Medulla oblongata (tissue), 1 donor: ENCODE data around the gene PLPP4.

Experiments used
- DNase-seq: peaks from one replicate; pipeline ENCODE4 v3.0.0-alpha.2; 2015; ENCODE audit errors: extremely low spot score

The PLPP4 gene

DNA sequence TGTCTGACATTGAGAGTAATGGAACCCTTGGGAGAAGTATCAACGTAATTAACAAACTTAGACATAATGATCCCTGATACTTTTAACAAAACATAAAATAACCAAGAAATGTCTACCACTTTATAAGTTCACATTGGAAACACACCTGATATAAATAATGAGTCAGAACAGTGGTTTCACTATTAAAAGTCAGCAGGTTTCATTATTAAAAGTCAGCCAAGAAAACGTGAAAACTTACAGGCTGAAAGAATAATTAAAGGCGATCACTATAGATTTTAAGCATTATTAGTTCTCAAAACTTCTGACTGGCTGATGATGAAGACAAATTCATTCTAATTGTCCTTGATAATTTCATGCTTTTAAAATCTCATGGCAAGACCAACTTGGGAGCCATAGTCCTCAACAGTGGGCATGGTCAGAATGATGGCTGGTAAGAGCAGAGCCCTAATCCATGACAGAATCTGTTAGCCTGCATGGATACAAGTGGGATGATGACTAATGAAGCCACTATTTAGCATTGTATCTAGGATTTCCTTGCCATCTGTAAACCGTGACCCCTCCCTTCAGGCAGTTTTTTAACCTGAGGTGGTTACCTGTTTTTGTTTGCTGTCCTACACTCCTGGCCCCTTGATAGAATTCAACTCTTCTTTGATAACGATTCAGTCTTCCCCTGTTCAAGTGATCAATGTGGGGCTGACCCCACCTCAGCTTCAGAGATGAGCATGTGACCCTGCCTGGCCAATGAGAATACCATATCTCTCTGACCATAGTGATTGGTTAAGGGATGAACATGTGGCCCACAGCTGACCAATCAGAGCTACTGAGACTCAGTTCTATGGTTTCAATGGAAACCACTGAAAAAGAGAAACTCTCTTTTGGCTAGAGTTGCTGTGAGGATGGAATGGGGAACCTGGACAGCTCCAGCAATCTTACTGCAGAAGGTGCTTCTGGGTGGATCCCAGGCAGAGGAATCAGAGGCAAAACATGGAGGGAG is 151.0 kb downstream of the PLPP4 start:
- DNase-seq = no peak

DNA sequence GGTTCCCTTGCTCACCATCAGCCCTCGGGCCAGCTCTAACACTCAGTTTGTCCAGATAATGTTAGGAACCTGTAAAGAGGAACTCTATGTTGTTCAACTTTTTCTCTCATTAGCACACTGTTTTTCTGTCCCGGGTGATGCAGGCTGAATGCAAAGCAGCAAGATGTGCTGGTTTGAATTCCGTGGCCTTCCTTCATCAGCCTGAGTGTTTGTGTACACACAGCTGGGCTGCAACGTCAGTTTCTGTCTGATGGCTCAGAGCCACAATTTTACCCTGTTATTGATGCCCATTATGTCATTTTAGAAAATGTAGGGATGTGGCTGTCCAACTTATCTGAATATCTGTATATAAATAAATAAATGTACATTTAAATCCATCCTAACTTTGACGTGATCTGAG is 152.0 kb downstream of the PLPP4 start:
- DNase-seq = peak; percentile 11

DNA sequence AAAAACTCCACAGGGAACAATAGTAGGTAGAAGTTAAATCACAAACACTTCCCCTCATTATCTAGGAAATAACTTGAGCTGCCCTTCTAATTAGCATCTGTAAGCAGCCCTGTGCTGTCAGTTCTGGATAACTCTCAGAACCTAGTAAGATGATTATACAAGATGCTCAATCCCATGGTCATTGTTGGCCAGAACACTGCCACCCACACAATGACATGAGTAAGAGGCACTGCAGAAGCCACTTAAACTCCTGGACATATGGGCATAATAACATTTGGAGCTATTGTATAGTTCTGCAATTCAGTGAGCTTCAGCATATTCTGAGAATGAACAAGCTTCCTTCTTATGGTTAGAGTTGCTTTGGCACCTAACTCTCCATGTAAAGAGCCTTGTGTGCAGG is 153.8 kb downstream of the PLPP4 start:
- no peak for DNase-seq

DNA sequence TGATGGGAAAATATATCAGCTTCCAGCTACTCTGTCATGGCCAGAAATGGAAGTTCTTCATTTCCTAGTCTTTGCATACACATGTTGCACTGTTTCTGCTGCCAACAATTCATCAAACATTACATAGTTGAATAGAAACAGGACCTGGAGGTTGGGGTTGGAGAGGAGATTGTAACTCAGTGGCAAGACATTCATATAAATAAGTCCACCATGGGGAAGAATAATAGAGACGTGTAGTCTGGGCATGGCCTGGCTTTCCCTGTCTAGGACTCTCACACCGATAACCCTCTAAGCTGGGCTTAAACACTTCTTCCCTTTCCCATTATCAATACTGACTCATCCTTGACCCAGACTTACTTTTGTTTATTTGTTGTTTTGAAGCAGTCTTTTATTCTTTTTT is 155.7 kb downstream of the PLPP4 start:
- no peak for DNase-seq

DNA sequence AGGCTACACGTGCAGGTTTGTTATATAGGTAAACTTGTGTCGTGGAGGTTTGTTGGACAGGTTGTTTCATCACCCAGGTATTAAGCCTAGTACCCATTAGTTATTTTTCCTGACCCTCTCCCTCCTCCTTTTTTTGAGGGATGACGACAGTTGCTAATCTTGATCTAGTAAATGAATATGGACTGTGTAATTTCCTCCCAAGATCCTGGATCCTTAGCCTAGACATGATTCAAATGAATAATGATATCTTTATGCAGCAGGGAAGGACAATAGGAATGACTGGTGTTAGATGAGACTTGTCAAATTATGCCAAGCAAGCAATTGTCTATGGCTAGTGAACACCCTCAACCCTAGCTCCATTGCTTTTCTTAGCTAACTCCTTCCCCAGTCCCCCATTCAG is 156.2 kb downstream of the PLPP4 start:
- DNase-seq = no peak

DNA sequence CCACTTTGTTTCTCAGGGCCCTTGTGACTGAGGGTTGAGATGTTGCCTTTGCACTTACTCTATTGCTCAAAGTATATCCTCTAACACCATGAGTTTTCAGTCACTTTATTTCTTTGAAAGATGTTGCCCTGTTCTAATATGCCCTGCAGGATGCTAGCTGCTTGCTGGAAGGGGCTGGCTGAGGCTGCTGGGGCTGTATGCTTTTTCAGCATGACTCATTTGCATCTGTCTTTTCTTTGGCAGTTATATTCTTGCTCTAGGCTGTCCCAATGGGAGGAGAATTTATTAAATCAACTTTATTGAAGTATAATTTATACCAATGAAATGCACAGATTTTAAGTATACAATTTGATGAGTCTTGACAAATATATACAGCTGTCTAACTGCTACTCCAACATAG is 157.7 kb downstream of the PLPP4 start:
- DNase-seq = no peak

DNA sequence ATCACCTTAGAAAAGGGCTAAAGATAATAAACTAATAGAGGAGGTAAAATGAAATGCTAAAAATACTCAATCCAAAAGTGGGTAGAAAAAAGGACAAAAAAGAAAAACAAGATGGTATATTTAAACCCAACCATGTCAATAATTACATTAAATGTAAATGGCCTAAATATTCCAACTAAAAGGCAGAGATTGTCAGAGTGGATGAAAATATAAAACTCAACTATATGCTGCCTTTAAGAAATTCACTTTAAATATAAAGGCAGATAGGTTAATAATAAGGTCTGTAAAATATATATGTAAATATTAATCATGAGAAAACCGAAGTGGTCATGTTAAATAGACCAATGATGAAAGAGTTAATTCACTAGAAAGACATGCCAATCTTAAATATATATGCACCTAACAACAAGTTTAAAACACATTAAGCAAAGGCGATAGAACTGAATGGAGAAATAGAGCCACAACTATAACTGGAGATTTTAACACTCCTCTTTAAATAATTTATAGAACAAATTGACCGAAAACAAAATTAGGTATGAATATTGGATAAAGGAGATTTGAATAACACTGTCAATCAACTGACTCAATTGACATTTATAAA is 159.4 kb downstream of the PLPP4 start:
- no peak for DNase-seq

DNA sequence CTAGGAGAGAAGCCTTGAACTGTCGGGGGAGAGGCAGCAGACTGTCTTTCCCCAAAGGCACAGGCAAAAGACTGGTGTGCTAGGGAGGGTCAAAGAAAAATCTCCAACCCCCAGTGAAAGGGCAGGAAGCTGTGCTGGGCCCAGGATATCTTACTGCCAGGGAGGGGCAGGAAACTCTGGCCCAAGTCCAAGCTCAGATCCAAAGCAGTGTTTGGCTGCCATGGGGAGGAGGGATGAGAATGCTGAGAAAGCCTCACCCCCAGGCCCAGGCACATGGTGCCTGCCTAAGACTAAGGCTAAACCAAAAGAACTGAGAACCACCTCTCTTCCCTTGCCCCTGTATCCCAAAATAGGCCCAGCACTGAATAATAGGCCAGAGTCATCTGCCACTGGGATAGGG is 171.2 kb downstream of the PLPP4 start:
- DNase-seq = no peak

DNA sequence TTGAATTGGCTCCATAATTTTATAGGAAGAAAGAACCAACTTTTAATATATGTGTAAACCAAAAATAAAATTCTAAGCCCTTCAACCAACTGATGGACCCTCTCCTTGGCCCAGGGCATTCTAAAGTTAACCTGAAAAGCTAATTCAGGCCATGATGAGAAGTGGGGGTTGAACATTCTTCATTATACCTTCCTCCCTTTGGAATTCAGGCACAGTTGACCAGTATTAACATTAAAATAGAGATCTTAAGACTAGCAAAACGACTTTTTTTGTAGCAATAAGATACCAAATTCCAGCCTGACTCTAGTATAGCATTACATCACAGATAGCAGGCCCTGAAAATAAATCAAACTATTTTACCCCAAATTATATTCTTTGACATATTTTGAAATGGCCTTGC is 173.2 kb downstream of the PLPP4 start:
- no peak for DNase-seq

DNA sequence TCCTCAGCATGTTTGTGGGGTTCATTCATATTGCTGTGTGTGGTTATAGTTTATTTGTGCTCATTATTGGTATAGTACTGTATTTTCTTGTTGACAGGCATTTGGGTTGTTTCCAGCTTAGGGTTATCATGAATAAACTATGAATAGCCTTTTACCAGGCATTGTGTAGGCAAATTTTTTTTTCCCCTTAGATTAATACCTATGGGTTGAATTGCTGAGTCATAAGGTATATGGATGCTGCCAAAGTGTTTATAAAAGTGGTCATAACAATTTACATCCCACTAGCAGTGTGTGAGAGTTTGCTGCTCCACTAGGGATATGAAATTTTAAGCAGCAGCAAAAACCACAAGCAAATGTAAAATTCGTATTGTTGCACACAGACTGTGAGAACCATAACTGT is 175.0 kb downstream of the PLPP4 start:
- no peak for DNase-seq

DNA sequence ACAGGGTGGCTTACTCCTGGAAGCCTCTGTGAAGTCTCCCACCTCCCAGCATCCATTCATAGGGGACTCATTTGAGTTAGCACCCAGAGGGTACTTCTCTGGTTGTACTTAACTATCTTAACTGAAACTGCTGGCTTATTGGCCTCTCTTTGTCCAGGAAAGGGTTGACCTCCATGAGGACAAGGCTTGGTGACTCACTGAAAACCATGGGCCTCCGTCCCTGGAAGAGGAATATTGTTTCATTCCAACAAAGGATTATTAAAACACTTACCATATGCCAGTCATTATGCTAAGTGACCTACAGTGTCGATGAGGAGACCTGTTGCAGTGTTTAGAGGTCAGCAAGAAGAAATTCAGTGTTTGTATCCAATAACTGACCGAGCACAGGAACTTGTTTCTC is 175.9 kb downstream of the PLPP4 start:
- DNase-seq = no peak

DNA sequence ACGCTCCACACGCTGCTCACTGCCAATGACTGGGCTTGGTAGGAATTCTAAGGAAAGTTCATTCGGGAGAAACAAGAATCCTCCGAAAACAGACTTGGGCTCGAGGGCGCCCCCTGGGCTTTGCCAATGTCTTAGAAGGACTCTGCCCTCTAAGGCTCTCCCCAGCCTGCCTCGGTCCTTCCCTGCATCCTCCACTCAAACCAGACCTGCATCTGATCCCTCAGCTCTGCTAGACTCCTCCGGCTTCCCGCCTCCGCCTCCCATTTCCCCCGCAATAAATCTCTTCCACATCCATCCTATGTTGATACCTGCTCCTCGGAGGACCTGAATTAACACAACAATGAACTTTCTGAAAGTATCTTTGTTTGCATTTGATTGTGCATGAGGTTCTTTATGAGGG is 177.6 kb downstream of the PLPP4 start:
- DNase-seq = no peak
